BJ (cell line): ENCODE results near the gene AKNA. TPM values are rescaled to one million over a fixed set of nuclear protein-coding genes. Genes with fewer than 3 reads are reported as not detected.

Experiments
- CTCF ChIA-PET: fragments of 350-600 bp; formaldehyde crosslinking; extraction: SDS; loops from one replicate; lab custom pipeline; 2021; ENCODE audit warnings: antibody characterized with exemption, inconsistent platforms; lab: Yijun Ruan, JAX
- POLR2A ChIA-PET: fragments of 300-600 bp; sonication (Branson Sonifier 250); formaldehyde crosslinking; extraction: SDS; loops from one replicate; lab custom pipeline; 2021; ENCODE audit warnings: antibody characterized with exemption; lab: Charles Lee
- DNase-seq: peaks from one replicate; pipeline ENCODE4 v3.0.0-alpha.2; 2011; ENCODE audit warnings: low read depth
- H3K27me3 ChIP-seq: 2 replicates; pipeline ENCODE4 v1.6.0; 2011; ENCODE audit warnings: low read length; ENCODE audit not compliant: control insufficient read depth, insufficient read depth
- H3K36me3 ChIP-seq: 2 replicates; pipeline ENCODE4 v1.5.1; 2011; ENCODE audit warnings: low read length; ENCODE audit not compliant: control insufficient read depth, insufficient read depth
- H3K4me3 ChIP-seq: 2 replicates; pipeline ENCODE4 v1.5.1; 2011; ENCODE audit warnings: low read depth, mild to moderate bottlenecking, control low read depth, low read length
- CTCF ChIP-seq: IDR thresholded peaks from 2 replicates; pipeline ENCODE4 v1.5.1; 2011; ENCODE audit warnings: low read depth, mild to moderate bottlenecking, control low read depth, inconsistent platforms, low read length, moderate library complexity; ENCODE audit not compliant: insufficient read depth
- polyA plus RNA-seq: library from polyadenylated mRNA; depleted of rRNA; stranded (reverse); fragments of >200 nt; gene quantifications from 2 replicates; pipeline ENCODE4 v1.2.3, GENCODE V29; 2011

The AKNA gene
- polyA plus RNA-seq, 1 experiment: 11.8 TPM

- ChIA-PET CTCF (interaction anchor here (0.8 to 1.1 kb wide), 2 partner anchors 10 to 257 kb away, joined by 4 to 5 read pairs; no protein-coding TSS in a partner anchor), POLR2A (interaction anchor here (0.7 kb wide), 1 partner anchor 10 kb away, joined by 16 read pairs; no protein-coding TSS in a partner anchor)
Observed at GRCh38 chr9:114395768-114396167, 8.0 kb upstream of the AKNA start.

GRCh38 chr9:114395334-114395617, 7.5 kb upstream of the AKNA start:
- no peak for DNase-seq
- H3K27me3 ChIP-seq: no peaks in the 10 kb centered on the region; the same call in 1 of the 2 replicates
- H3K36me3 ChIP-seq: no peaks in the 10 kb centered on the region
- TF ChIP-seq CTCF: no peak
- ChIA-PET CTCF (interaction anchor here (0.8 to 1.1 kb wide), 3 partner anchors 10 to 258 kb away, joined by 3 to 5 read pairs (median 4); no protein-coding TSS in a partner anchor), POLR2A (no interaction called here)
- H3K4me3 ChIP-seq: no peak overlapping the region

More at GRCh38 chr9:114395768-114396167, 8.0 kb upstream of the AKNA start:
- Histone ChIP-seq H3K36me3 (no peaks in the 10 kb centered on the region), H3K27me3 (no peaks in the 10 kb centered on the region; the same call in 1 of the 2 replicates), H3K4me3 (no peak overlapping the region)
- DNase-seq: no peak
- TF ChIP-seq CTCF: no peak

GRCh38 chr9:114394523-114395333, 6.9 kb upstream of the AKNA start:
- Histone ChIP-seq H3K36me3 (no peaks in the 10 kb centered on the region), H3K4me3 (no peak overlapping the region), H3K27me3 (no peaks in the 10 kb centered on the region)
- CTCF ChIA-PET: interaction anchor here (0.8 to 1.1 kb wide), 3 partner anchors 9 to 258 kb away, joined by 3 to 5 read pairs (median 4); no protein-coding TSS in a partner anchor
- DNase-seq: no peak
- POLR2A ChIA-PET: interaction anchor here (0.7 kb wide), 1 partner anchor 46 kb away, joined by 3 read pairs; no protein-coding TSS in a partner anchor
- TF ChIP-seq CTCF: no peak

GRCh38 chr9:114392749-114393112, 4.9 kb upstream of the AKNA start:
- ChIA-PET POLR2A (no interaction called here), CTCF (interaction anchor here (1.3 to 1.5 kb wide), 2 partner anchors 12 to 261 kb away, joined by 3 to 4 read pairs; no protein-coding TSS in a partner anchor)
- Histone ChIP-seq H3K36me3 (no peaks in the 10 kb centered on the region), H3K27me3 (no peaks in the 10 kb centered on the region), H3K4me3 (no peak overlapping the region)
- no peak for TF ChIP-seq CTCF
- no peak for DNase-seq

GRCh38 chr9:114390952-114391351, 3.2 kb upstream of the AKNA start:
- ChIA-PET CTCF (interaction anchor here (1.0 to 1.5 kb wide), 2 partner anchors 15 to 52 kb away, joined by 3 to 7 read pairs; no protein-coding TSS in a partner anchor), POLR2A (no interaction called here)
- no peak for DNase-seq
- no peaks in the 10 kb centered on the region for H3K27me3 ChIP-seq
- no peak for TF ChIP-seq CTCF
- no peaks in the 10 kb centered on the region for H3K36me3 ChIP-seq
- no peak overlapping the region for H3K4me3 ChIP-seq
